NCI-H82 treated with DMSO at 0.1 percent for 48 hours (cell line): ENCODE data around the gene DCDC2C.
A peak's percentile ranks its signal among the peaks of the same experiment; 100 is the strongest.
"Not testable (repeated sequence)": the region's sequence is repeated elsewhere in the genome, so short reads cannot be mapped to it uniquely, and the experiment has no call there.

ENCODE experiments used
- DNase-seq: peaks from one replicate; lab custom pipeline; 2025; ENCODE audit not compliant: unreplicated experiment; lab: John Stamatoyannopoulos, UW

The DCDC2C gene

DNA sequence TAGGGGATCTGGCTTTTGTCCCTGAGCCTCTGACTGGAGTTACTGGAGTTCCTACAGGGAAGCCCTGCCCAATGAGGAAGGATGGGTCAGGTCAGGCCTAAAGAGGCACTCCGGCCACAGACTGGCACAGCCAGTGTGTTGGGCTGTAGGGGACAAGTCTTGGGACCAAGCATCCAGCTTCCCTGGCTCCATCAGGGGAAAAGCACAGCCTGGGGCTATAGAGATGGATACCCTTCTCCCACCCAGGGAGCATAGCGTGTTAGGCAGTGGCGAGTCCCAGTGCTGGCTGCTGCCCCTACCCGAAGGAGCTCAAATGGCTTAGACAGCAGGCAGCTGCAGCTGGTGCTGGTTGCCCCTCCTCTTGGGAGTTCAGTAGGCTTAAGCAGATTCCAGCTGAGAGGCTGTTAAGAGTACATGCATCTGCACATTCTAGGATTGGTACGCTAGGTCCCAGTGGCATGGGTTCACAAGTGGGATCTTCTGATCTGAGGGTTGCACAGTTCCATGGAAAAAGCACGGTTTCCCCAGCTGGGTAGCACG, 111.4 kb downstream of the DCDC2C start:
- DNase-seq, result peak; percentile 63

DNA sequence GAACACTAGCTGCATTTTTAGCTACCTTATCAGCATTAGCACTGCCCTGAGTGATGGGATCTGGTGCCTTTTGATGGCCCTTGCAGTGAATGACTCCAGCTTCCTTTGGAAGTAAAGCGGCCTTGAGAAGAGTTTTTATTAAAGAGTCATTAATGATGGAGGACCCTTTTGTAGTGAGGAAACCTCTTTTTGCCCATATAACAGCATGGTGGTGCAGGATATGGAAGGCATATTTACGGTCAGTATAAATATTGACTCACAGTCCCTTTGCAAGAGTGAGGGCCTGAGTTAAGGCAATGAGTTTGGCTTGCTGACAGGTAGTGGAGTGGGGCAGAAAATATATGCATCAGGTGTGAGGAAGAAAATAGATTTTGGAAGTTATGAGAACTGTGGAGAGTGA, 113.8 kb downstream of the DCDC2C start:
- not testable (repeated sequence) for DNase-seq

- no peak for DNase-seq
Measured at GRCh38 chr2:3823748-3824147, 120.4 kb downstream of the DCDC2C start.

GRCh38 chr2:3827673-3828575, 124.5 kb downstream of the DCDC2C start:
- no peak for DNase-seq

DNA sequence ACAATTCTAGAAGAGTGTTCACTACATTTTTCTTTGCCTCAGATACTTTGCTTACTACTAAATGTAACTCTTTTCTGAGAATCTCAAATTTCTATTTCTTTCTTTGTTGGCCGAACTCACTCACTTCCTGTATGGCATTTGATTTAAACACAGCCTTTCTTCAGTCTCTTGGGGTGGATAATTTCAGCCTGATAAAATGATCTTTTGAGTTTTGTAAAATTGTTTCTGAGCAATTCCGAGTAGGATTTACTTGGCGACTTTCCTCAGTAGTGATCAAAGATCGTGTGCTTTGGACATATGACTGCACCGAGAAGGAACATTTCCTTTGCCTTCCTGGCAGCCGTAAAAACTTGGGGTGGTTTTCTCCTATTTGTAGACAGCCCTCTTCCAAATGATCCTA, 127.4 kb downstream of the DCDC2C start:
- DNase-seq, result no peak

DNA sequence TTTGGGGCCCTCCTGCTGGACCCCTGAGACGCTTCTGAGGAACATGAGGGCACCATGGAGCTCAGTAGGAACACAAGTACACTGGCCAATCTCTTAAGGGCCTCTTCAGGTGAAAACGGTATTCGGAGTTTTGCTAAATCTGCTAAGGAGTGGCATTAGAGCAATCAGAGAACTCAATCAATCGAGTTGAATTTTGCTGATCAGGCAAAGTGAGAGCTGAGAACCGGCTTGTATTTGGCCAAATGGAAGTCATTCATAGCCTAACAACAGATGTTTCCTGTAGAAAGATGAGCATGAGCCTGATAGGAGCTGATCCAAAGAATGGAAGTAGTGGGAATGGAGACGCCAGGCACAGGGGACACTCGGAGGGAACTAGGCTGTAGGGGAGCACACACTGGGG, 133.7 kb downstream of the DCDC2C start:
- DNase-seq, result no peak

GRCh38 chr2:3838348-3838747, 135.0 kb downstream of the DCDC2C start:
- DNase-seq, result no peak

- DNase-seq, result no peak
Measured at GRCh38 chr2:3839476-3839875, 136.1 kb downstream of the DCDC2C start.

DNA sequence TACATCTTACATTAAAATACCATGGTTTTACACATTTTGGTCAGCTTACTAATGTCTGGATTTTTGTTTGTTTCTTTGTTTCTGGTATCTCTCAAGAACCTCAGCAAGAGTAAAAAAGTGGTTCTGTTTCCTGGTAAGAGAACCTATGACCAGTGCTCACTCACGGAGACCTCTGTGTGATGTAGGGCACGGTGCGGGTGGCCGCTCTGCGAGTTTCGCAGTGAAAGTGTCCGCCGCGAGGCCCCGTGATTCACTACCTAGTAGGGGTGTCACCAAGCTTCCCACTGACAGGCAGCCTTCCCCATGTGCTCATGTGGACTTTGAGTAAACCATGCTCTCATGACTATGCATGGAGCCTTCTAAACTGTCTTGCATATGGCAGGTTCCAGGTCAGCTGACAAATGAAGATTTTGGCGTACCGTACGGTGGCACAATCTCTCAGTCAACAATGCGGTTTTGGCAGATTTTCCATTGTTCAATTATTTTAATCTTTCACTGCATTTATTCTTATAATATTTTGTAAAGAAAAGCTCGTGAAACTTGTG, 137.3 kb downstream of the DCDC2C start:
- no peak for DNase-seq

DNA sequence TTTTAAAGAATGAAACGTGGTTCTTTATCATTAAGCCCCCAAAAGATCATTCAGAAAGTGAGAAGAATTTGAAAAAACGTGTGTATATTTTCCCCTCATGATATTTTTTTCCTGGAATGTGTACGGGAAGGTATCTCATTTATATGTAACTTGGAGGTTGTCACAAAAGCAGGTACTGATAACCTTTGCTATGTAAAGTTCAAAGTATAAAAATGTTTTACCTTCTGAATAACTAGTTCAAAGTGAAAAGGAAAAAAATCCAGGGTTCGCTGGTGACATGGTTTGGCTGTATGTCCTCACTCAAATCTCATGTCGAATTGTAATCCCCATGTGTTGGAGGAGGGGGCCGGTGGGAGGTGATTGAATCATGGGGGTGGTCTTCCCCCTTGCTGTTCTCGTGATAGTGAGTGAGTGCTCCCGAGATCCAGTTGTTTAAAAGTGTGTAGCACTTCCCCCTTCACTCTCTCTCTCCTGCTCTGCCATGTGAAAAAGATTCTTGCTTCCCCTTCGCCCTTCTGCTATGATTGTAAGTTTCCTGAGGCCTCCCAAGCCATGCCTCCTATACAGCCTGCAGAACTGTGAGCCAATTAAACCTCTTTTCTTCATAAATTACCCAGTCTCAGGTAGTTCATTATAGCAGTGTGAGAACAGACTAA, 144.2 kb downstream of the DCDC2C start:
- no peak for DNase-seq

DNA sequence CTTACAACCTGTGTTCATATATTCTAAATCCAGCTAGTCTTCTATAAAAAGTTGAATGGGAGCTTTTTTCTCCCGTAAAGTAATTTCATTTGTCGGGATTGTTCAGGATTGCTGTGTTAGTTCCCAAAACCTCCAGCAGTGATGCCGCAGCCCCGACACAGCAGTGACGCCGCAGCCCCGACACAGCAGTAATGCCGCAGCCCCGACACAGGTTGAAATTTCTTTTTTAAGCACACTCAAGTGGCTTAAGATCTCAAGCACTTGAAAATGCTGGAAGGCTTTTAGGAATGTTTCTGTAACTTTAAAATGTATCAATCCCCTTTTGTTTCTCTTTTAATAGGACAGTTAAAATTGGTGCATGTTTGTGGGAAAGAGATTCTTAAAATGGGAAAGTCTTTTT, 145.4 kb downstream of the DCDC2C start:
- DNase-seq, result no peak

GRCh38 chr2:3849213-3849612, 145.8 kb downstream of the DCDC2C start:
- no peak for DNase-seq

- DNase-seq, result no peak
Measured at GRCh38 chr2:3857576-3857975, 154.2 kb downstream of the DCDC2C start.

GRCh38 chr2:3864943-3865865, 161.8 kb downstream of the DCDC2C start:
- DNase-seq, result no peak

DNA sequence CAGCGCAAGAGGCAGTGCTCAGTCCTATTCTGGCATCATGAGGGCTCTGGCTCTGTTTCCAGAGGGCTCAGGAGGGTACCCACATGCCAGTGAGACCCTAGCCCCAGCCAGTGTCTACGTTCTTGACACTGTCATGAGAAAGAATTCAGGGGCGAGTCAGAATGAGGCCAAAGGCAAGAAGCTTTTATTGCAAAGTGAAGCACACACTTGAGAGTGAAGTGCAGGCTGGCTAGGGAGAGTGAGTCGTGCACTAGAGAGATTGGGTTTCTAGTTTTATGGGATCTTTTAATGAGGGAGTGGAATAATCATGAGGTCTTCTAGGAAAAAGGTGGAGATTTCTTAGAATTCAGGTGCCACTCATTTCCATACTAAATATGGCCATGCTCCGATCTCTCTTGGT, 164.1 kb downstream of the DCDC2C start:
- no peak for DNase-seq

GRCh38 chr2:3868012-3868805, 164.8 kb downstream of the DCDC2C start:
- no peak for DNase-seq

DNA sequence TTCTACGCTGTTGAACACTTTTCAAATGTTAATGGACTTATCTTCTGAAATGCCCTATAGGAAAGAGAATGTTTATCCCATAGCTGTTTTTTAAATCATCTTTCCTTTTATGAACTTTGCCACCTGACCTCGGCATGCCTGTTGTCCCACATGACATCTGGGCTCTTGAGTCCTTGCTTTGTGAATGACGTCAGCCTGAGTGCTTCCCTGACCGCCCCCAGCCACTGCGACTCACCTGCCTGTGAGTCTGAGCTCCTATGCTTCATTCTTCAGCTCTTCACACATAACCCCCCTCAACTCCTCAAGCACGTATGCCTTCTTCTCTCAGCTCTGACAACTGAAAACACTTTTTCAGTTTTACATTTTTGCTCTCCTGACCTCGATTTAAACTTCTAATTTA, 166.8 kb downstream of the DCDC2C start:
- DNase-seq, result no peak

- DNase-seq, result no peak
Measured at GRCh38 chr2:3871002-3871401, 167.6 kb downstream of the DCDC2C start.

DNA sequence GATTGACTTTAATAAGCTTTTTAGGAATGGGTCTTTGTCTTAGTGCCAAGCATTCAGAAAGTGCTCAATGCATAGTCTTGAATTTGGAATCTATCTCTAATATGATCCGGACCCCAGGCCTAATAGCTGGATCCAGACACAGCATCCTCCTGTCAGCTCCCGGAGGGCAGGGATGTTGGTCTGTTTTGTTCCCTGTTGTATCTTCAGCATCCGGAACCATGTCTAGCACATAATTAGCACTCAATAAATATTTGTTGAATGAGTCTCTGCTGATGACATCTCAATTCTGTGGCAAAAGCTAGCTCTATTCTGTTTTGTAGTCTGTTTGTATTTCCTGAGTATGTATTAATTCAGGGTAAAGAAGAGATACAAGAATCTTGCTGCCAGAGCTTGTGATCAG, 169.1 kb downstream of the DCDC2C start:
- DNase-seq, result no peak

GRCh38 chr2:3873899-3874298, 170.5 kb downstream of the DCDC2C start:
- no peak for DNase-seq
